GM19025 (cell line): ENCODE data around the gene SDR39U1.
A peak's percentile ranks its signal among the peaks of the same experiment; 100 is the strongest.

Experiments used
- ATAC-seq: cut with Tn5 transposase; IDR thresholded peaks from one replicate; pipeline ENCODE4 v1.9.1; 2021; ENCODE audit warnings: mild to moderate bottlenecking, low read depth, moderate library complexity; ENCODE audit not compliant: unreplicated experiment

SDR39U1 gene

GRCh38 chr14:24414077-24414476 is 28.5 kb downstream of the SDR39U1 start:
- ATAC-seq = no peak

- ATAC-seq = peak; percentile 65
These were observed 30.9 kb downstream of the SDR39U1 start for GRCh38 chr14:24411443-24412389.

- no peak for ATAC-seq
These were observed 32.6 kb downstream of the SDR39U1 start for GRCh38 chr14:24409956-24410355.

- no peak for ATAC-seq
These were observed 33.4 kb downstream of the SDR39U1 start for GRCh38 chr14:24409192-24409591.

GRCh38 chr14:24408764-24409163 is 33.8 kb downstream of the SDR39U1 start:
- ATAC-seq = no peak

GRCh38 chr14:24407608-24408325 is 34.8 kb downstream of the SDR39U1 start:
- ATAC-seq = no peak

GRCh38 chr14:24406416-24406815 is 36.2 kb downstream of the SDR39U1 start:
- ATAC-seq = no peak

GRCh38 chr14:24404814-24405213 is 37.8 kb downstream of the SDR39U1 start:
- no peak for ATAC-seq

GRCh38 chr14:24403294-24403998 is 39.1 kb downstream of the SDR39U1 start:
- no peak for ATAC-seq

GRCh38 chr14:24401810-24402702 is 40.5 kb downstream of the SDR39U1 start:
- no peak for ATAC-seq

GRCh38 chr14:24399999-24400718 is 42.4 kb downstream of the SDR39U1 start:
- no peak for ATAC-seq

- ATAC-seq = no peak
These were observed 43.1 kb downstream of the SDR39U1 start for GRCh38 chr14:24399447-24399822.

- ATAC-seq = no peak
These were observed 43.7 kb downstream of the SDR39U1 start, which contains the start of gene NYNRIN for GRCh38 chr14:24398653-24399446. Gene NYNRIN (plus strand): TSS chr14:24399003. CDS start chr14:24399247, 244 bp downstream.

GRCh38 chr14:24398293-24398652 is 44.3 kb downstream of the SDR39U1 start:
- ATAC-seq = no peak

- ATAC-seq = no peak
These were observed 44.8 kb downstream of the SDR39U1 start for GRCh38 chr14:24397639-24398292.

GRCh38 chr14:24395609-24396582 is 46.7 kb downstream of the SDR39U1 start:
- no peak for ATAC-seq

GRCh38 chr14:24394275-24394674 is 48.3 kb downstream of the SDR39U1 start:
- ATAC-seq = no peak
